Body of pancreas (tissue), 4 donors: ENCODE results near the gene QRICH1.

Experiments
- CTCF ChIP-seq, 7 experiments: fragments of 450-650 bp in 4 of 7; fragments of 200-600 bp in 3 of 7; sonication (generic) in 3 of 7; IDR thresholded peaks; one replicate each; pipeline ENCODE4 v1.5.1; 2016 to 2019; ENCODE audit warnings: antibody characterized with exemption in 7 of 7
- POLR2A ChIP-seq, 3 donors: fragments of 450-650 bp; IDR thresholded peaks; one replicate each; pipeline ENCODE4 v1.6.1; 2016; ENCODE audit warnings: antibody characterized with exemption in 3 of 3, mild to moderate bottlenecking in 2 of 3

GRCh38 chr3:48993834-48994233 is 100.0 kb downstream of the QRICH1 start:
- TF ChIP-seq CTCF (IDR thresholded peaks at IDR 0.05) (no peak), POLR2A (IDR thresholded peaks at IDR 0.05) (no peak)
